Spleen (tissue), 11 donors: ENCODE results near the gene ACACB. TPM values are rescaled to one million over a fixed set of nuclear protein-coding genes. Genes with fewer than 3 reads are reported as not detected.

ENCODE experiments used
- DNase-seq: peaks from one replicate; pipeline ENCODE4 v3.0.0-alpha.2; 2020
- H3K27ac ChIP-seq, 8 donors: fragments of 200-600 bp; sonication (generic) in 7 of 8; 1 replicate in 4 of 8; 2 replicates in 4 of 8; pipeline versions ENCODE4 v1.5.0 to v1.8.0; 2016 to 2021; ENCODE audit warnings: inconsistent platforms in 4 of 8, mild to moderate bottlenecking in 4 of 8, moderate library complexity in 1 of 8
- H3K27me3 ChIP-seq, 7 donors: fragments of 200-600 bp; sonication (generic) in 6 of 7; replicated peaks in 1 of 7; 1 replicate in 4 of 7; 2 replicates in 3 of 7; pipeline versions ENCODE4 v1.5.0 to v1.8.0; 2016 to 2021; ENCODE audit warnings: inconsistent platforms in 3 of 7, mild to moderate bottlenecking in 1 of 7
- H3K36me3 ChIP-seq, 6 donors: fragments of 200-600 bp; sonication (generic) in 5 of 6; 1 replicate in 4 of 6; 2 replicates in 2 of 6; pipeline versions ENCODE4 v1.5.0 to v1.8.0; 2016 to 2021; ENCODE audit warnings: inconsistent platforms in 2 of 6
- H3K4me1 ChIP-seq, 6 donors: fragments of 200-600 bp; sonication (generic) in 5 of 6; 1 replicate in 3 of 6; 2 replicates in 3 of 6; pipeline versions ENCODE4 v1.5.0 to v1.8.0; 2016 to 2021; ENCODE audit warnings: inconsistent platforms in 3 of 6
- H3K4me3 ChIP-seq, 8 donors: fragments of 200-600 bp; sonication (generic) in 7 of 8; 1 replicate in 4 of 8; 2 replicates in 4 of 8; pipeline versions ENCODE4 v1.5.0 to v1.8.0; 2016 to 2021; ENCODE audit warnings: inconsistent platforms in 4 of 8, mild to moderate bottlenecking in 4 of 8, moderate library complexity in 2 of 8
- H3K9me3 ChIP-seq, 8 donors: fragments of 200-600 bp; sonication (generic) in 7 of 8; 1 replicate in 4 of 8; 2 replicates in 4 of 8; pipeline versions ENCODE4 v1.5.0 to v1.8.0; 2016 to 2021; ENCODE audit warnings: inconsistent platforms in 4 of 8
- POLR2A ChIP-seq, 3 donors: fragments of 450-650 bp; IDR thresholded peaks; one replicate each; pipeline ENCODE4 v1.5.1; 2017; ENCODE audit warnings: antibody characterized with exemption in 3 of 3, mild to moderate bottlenecking in 1 of 3
- POLR2AphosphoS5 ChIP-seq, 3 donors: sonication (generic); formaldehyde crosslinking; IDR thresholded peaks; one replicate each; pipeline ENCODE4 v1.5.1; 2017; ENCODE audit warnings: antibody characterized with exemption in 3 of 3
- WGBS, 5 donors: extraction: QIAGEN DNeasy Blood & Tissue Kit in 3 of 5; methylation state at CpG; one replicate each; pipeline versions ENCODE4 v1.1.5 to v1.1.7; 2013 to 2018; 5-methylcytosine and 5-hydroxymethylcytosine counted together
- intact Hi-C: fragments of 100-400 bp; cut with DNase I; formaldehyde crosslinking; loops from one replicate; pipeline ENCODE4 v1.15.0; 2023; ENCODE audit warnings: low total_unique reads
- polyA plus RNA-seq, 3 donors: library from polyadenylated mRNA; stranded (reverse); fragments of 200-250 nt; gene quantifications; one replicate each; pipeline ENCODE4 v1.2.1, GENCODE V29; 2013
- total RNA-seq, 7 donors: library from RNA; depleted of rRNA in 3 of 7; stranded (reverse); fragments of >200 nt in 3 of 7; fragmentation: NEBNext Ultra II Directional in 4 of 7; extraction: Animal tissue kit (Norgen Biotek cat#: 25700) in 4 of 7; gene quantifications; one replicate each; pipeline versions ENCODE4 v1.1.0 to v1.2.1, GENCODE V29; 2016 to 2021
- TF ChIP-seq, protein P1 (sequence below), 11 experiments: fragments of 200-600 bp in 7 of 11; fragments of 450-650 bp in 4 of 11; sonication (generic) in 4 of 11; IDR thresholded peaks in 8 of 11; conservative IDR thresholded peaks in 3 of 11; 1 replicate in 7 of 11; 2 replicates in 4 of 11; pipeline versions ENCODE4 v1.4.0 to v1.8.0; 2016 to 2021; ENCODE audit warnings: antibody characterized with exemption in 11 of 11, inconsistent platforms in 4 of 11, mild to moderate bottlenecking in 1 of 11
- donor health status: healthy with polysubstance abuse.
- donor health status: DM: no; HTN: no; CAD: no; lungs with moderate emphysema.
- donor health status: DM: no; HTN: no; CAD: no.
- donor health status: Bipolar disorder and iron deficiency.
- donor health status: healthy.
- donor health status: DM: no; HTN: no; CAD: no.
- donor health status: DM: yes; HTN: yes; CAD: no.

ACACB gene
- total and polyA plus RNA-seq, 10 donors: 2.8 to 111 (median 29.1) TPM

DNA sequence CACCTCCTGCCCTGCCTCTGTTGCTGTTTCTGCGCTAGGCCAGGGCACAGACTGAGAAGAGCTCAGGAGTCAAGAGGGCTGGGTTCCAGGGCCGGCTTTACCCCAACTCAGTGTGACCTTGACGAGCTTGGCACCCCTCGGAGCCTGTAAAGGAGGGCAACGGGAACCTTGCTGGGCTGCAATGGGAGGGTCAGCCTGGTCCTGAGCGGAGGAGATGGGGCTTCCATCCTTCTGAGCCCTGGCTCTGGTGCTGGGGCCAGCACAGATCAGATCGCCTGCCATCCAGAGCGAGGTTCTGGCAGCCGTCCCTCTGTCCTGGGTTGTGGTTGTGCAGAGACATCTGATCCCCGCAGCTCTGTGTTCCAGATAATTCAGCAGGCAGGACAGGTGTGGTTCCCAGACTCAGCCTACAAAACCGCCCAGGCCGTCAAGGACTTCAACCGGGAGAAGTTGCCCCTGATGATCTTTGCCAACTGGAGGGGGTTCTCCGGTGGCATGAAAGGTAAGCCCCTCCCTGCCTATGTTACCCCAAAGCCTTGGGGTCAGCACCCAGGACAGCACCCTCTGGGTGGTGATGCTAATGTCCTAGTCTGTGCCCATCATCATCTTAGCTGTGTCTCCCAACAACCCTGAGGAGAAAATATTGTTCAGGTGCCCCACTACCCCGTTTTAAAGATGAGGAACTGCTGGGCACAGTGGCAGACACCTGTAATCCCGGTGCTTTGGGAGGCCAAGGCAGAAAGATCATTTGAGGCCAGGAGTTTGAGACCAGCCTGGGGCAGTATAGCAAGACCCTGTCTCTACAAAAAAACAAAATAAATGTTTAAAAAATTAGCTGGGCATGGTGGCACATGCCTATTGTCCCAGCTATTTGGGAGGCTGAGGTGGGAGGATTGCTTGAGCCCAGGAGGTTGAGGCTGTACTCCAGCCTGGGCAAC, 142.5 kb downstream of the ACACB start:
- DNase-seq: no peak
- Histone ChIP-seq H3K9me3 (peaks cover 0 to 16% (median 12%) of the 10 kb centered on the region in 8 donors), H3K36me3 (peaks cover 0 to 100% (median 16%) of the 10 kb centered on the region in 6 donors), H3K4me3 (no peak overlapping the region), H3K4me1 (no peaks in the 10 kb centered on the region), H3K27me3 (no peaks in the 10 kb centered on the region), H3K27ac (no peak overlapping the region)
- TF ChIP-seq, protein P1, sequence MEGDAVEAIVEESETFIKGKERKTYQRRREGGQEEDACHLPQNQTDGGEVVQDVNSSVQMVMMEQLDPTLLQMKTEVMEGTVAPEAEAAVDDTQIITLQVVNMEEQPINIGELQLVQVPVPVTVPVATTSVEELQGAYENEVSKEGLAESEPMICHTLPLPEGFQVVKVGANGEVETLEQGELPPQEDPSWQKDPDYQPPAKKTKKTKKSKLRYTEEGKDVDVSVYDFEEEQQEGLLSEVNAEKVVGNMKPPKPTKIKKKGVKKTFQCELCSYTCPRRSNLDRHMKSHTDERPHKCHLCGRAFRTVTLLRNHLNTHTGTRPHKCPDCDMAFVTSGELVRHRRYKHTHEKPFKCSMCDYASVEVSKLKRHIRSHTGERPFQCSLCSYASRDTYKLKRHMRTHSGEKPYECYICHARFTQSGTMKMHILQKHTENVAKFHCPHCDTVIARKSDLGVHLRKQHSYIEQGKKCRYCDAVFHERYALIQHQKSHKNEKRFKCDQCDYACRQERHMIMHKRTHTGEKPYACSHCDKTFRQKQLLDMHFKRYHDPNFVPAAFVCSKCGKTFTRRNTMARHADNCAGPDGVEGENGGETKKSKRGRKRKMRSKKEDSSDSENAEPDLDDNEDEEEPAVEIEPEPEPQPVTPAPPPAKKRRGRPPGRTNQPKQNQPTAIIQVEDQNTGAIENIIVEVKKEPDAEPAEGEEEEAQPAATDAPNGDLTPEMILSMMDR (IDR thresholded peaks at IDR 0.05 in 8 of 11, conservative IDR thresholded peaks at IDR 0.05 in 3 of 11): no peak
- TF ChIP-seq POLR2A (IDR thresholded peaks at IDR 0.05): no peak
- TF ChIP-seq POLR2AphosphoS5 (IDR thresholded peaks at IDR 0.05): no peak
- 87 to 95% (median 90%) methylated on average over 4 to 16 of the region's 16 CpGs for WGBS, 5 donors
- intact Hi-C loops: no loop called here

- no peak for TF ChIP-seq POLR2A (IDR thresholded peaks at IDR 0.05)
- TF ChIP-seq POLR2AphosphoS5 (IDR thresholded peaks at IDR 0.05): no peak
- TF ChIP-seq, protein P1 (IDR thresholded peaks at IDR 0.05 in 8 of 11, conservative IDR thresholded peaks at IDR 0.05 in 3 of 11): no peak
- 89 to 97% (median 92%) methylated on average over 1 of the region's 1 CpG for WGBS, 5 donors
- DNase-seq: no peak
- intact Hi-C loops: no loop called here
- Histone ChIP-seq H3K36me3 (peaks cover 0 to 100% (median 14%) of the 10 kb centered on the region in 6 donors), H3K9me3 (peaks cover 0 to 11% (median 6%) of the 10 kb centered on the region in 8 donors), H3K4me3 (no peak overlapping the region), H3K27ac (no peak overlapping the region), H3K4me1 (peaks cover 0 to 2% (median 0%) of the 10 kb centered on the region in 6 donors), H3K27me3 (no peaks in the 10 kb centered on the region)
Observed at GRCh38 chr12:109259545-109259895, 143.1 kb downstream of the ACACB start.

DNA sequence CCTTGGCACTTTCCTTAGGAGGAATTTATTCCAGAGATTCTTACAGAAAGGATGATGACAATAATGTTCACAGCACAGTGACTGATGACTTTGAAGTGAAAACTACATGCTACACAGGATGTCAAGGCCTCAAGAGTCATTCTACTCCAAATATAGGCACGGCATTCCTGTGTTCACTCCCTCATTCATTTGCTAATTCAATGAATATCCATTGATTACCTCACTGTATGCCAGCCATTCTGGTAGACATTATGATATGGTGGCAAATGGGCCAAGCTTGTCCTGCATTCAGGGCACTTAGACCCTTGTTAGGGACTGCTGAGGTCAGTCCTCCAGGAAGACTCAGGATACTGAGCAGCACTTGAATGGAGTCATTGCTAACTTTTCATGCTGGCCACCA, 144.7 kb downstream of the ACACB start:
- Histone ChIP-seq H3K27ac (no peak overlapping the region), H3K4me3 (no peak overlapping the region), H3K9me3 (peaks cover 0 to 11% (median 6%) of the 10 kb centered on the region in 8 donors), H3K36me3 (peaks cover 0 to 100% (median 25%) of the 10 kb centered on the region in 6 donors), H3K4me1 (peaks cover 0 to 5% (median 0%) of the 10 kb centered on the region in 6 donors), H3K27me3 (no peaks in the 10 kb centered on the region)
- WGBS, 5 donors: 85 to 100% (median 96%) methylated on average over 1 of the region's 1 CpG
- DNase-seq: no peak
- TF ChIP-seq POLR2A (IDR thresholded peaks at IDR 0.05) (no peak), POLR2AphosphoS5 (IDR thresholded peaks at IDR 0.05) (no peak)
- TF ChIP-seq, protein P1 (IDR thresholded peaks at IDR 0.05 in 8 of 11, conservative IDR thresholded peaks at IDR 0.05 in 3 of 11): no peak
- intact Hi-C loops: no loop called here

- intact Hi-C loops: no loop called here
- Histone ChIP-seq H3K27me3 (no peaks in the 10 kb centered on the region), H3K4me1 (peaks cover 0 to 5% (median 0%) of the 10 kb centered on the region in 6 donors), H3K27ac (no peak overlapping the region), H3K4me3 (no peak overlapping the region), H3K36me3 (peaks cover 0 to 100% (median 30%) of the 10 kb centered on the region in 6 donors), H3K9me3 (peaks cover 0 to 11% (median 6%) of the 10 kb centered on the region in 8 donors)
- 79 to 95% (median 91%) methylated on average over 2 of the region's 2 CpGs for whole genome bisulfite sequencing, 5 donors
- no peak for TF ChIP-seq POLR2AphosphoS5 (IDR thresholded peaks at IDR 0.05)
- TF ChIP-seq, protein P1 (IDR thresholded peaks at IDR 0.05 in 8 of 11, conservative IDR thresholded peaks at IDR 0.05 in 3 of 11): no peak
- TF ChIP-seq POLR2A (IDR thresholded peaks at IDR 0.05): no peak
- DNase-seq: no peak
Observed at GRCh38 chr12:109261939-109262338, 145.6 kb downstream of the ACACB start.
